IPS DF 6.9 (cell line): ENCODE data around the gene FSTL3.

Experiments used
- DNase-seq: peaks from one replicate; pipeline ENCODE4 v3.0.0-alpha.2; 2013; ENCODE audit warnings: low read depth, low spot score
- H3K27ac ChIP-seq: one replicate; pipeline ENCODE4 v1.5.1; 2013; ENCODE audit warnings: low read length, control low read depth
- H3K27me3 ChIP-seq: 2 replicates; pipeline ENCODE4 v1.6.1; 2013; ENCODE audit warnings: mild to moderate bottlenecking, low read length; ENCODE audit not compliant: control insufficient read depth, insufficient read depth
- H3K36me3 ChIP-seq: 2 replicates; pipeline ENCODE4 v1.6.1; 2013; ENCODE audit warnings: low read length; ENCODE audit not compliant: control insufficient read depth, insufficient read depth
- H3K4me1 ChIP-seq: 2 replicates; pipeline ENCODE4 v1.6.1; 2013; ENCODE audit warnings: low read length; ENCODE audit not compliant: control insufficient read depth, insufficient read depth
- H3K4me3 ChIP-seq: 2 replicates; pipeline ENCODE4 v1.5.1; 2013; ENCODE audit warnings: mild to moderate bottlenecking, low read length
- H3K9me3 ChIP-seq: 2 replicates; pipeline ENCODE4 v1.6.1; 2013; ENCODE audit warnings: low read length, inconsistent platforms; ENCODE audit not compliant: control insufficient read depth, insufficient read depth
- WGBS: extraction: QIAGEN DNeasy Blood & Tissue Kit; methylation state at CpG from one replicate; pipeline ENCODE4 v1.1.7; 2013; ENCODE audit warnings: mixed read lengths, missing lambda C conversion rate; ENCODE audit not compliant: insufficient read length, insufficient coverage; 5-methylcytosine and 5-hydroxymethylcytosine counted together

FSTL3 gene

GRCh38 chr19:645912-646778 is 30.0 kb upstream of the FSTL3 start:
- H3K27ac ChIP-seq, result no peak overlapping the region
- no peak overlapping the region for H3K4me3 ChIP-seq
- no peaks in the 10 kb centered on the region for H3K9me3 ChIP-seq
- no peaks in the 10 kb centered on the region for H3K4me1 ChIP-seq
- H3K36me3 ChIP-seq, result peaks cover 30% of the 10 kb centered on the region
- WGBS, result no CpG with 5 or more reads among the region's 62 CpGs
- no peak for DNase-seq
- no peaks in the 10 kb centered on the region for H3K27me3 ChIP-seq

GRCh38 chr19:646779-647565 is 29.2 kb upstream of the FSTL3 start:
- H3K36me3 ChIP-seq, result peaks cover 31% of the 10 kb centered on the region
- no CpG with 5 or more reads among the region's 48 CpGs for WGBS
- no peak overlapping the region for H3K27ac ChIP-seq
- no peaks in the 10 kb centered on the region for H3K4me1 ChIP-seq
- no peak overlapping the region for H3K4me3 ChIP-seq
- no peaks in the 10 kb centered on the region for H3K27me3 ChIP-seq
- no peaks in the 10 kb centered on the region for H3K9me3 ChIP-seq
- no peak for DNase-seq

GRCh38 chr19:647566-648284 is 28.5 kb upstream of the FSTL3 start:
- Histone ChIP-seq H3K9me3 (no peaks in the 10 kb centered on the region), H3K27ac (no peak overlapping the region), H3K27me3 (no peaks in the 10 kb centered on the region), H3K4me3 (no peak overlapping the region), H3K36me3 (peaks cover 31% of the 10 kb centered on the region), H3K4me1 (no peaks in the 10 kb centered on the region)
- no CpG with 5 or more reads among the region's 52 CpGs for WGBS
- DNase-seq, result no peak

- WGBS, result no CpG with 5 or more reads among the region's 29 CpGs
- peaks cover 36% of the 10 kb centered on the region for H3K36me3 ChIP-seq
- no peak for DNase-seq
Measured at GRCh38 chr19:648305-648704, 27.9 kb upstream of the FSTL3 start.

GRCh38 chr19:648904-649801 is 27.0 kb upstream of the FSTL3 start:
- Histone ChIP-seq H3K27ac (no peak overlapping the region), H3K36me3 (peaks cover 36% of the 10 kb centered on the region), H3K9me3 (no peaks in the 10 kb centered on the region), H3K27me3 (no peaks in the 10 kb centered on the region), H3K4me1 (no peaks in the 10 kb centered on the region; the same call in 1 of the 2 replicates), H3K4me3 (no peak overlapping the region)
- WGBS, result no CpG with 5 or more reads among the region's 53 CpGs
- no peak for DNase-seq

More at GRCh38 chr19:648305-648704, 27.9 kb upstream of the FSTL3 start:
- Histone ChIP-seq H3K27me3 (no peaks in the 10 kb centered on the region), H3K27ac (no peak overlapping the region), H3K4me1 (no peaks in the 10 kb centered on the region; the same call in 1 of the 2 replicates), H3K9me3 (no peaks in the 10 kb centered on the region), H3K4me3 (no peak overlapping the region)

GRCh38 chr19:650121-650520 is 26.1 kb upstream of the FSTL3 start:
- Histone ChIP-seq H3K4me1 (no peaks in the 10 kb centered on the region; the same call in 1 of the 2 replicates), H3K4me3 (no peak overlapping the region), H3K36me3 (peaks cover 36% of the 10 kb centered on the region), H3K27ac (no peak overlapping the region), H3K9me3 (no peaks in the 10 kb centered on the region), H3K27me3 (no peaks in the 10 kb centered on the region)
- DNase-seq, result no peak
- WGBS, result no CpG with 5 or more reads among the region's 11 CpGs

GRCh38 chr19:651114-651818 is 24.9 kb upstream of the FSTL3 start:
- H3K9me3 ChIP-seq, result no peaks in the 10 kb centered on the region
- no CpG with 5 or more reads among the region's 58 CpGs for WGBS
- H3K27ac ChIP-seq, result no peak overlapping the region
- H3K4me1 ChIP-seq, result no peaks in the 10 kb centered on the region; the same call in 1 of the 2 replicates
- no peak overlapping the region for H3K4me3 ChIP-seq
- DNase-seq, result no peak
- peaks cover 35% of the 10 kb centered on the region for H3K36me3 ChIP-seq
- H3K27me3 ChIP-seq, result no peaks in the 10 kb centered on the region

GRCh38 chr19:651991-652390 is 24.2 kb upstream of the FSTL3 start:
- Histone ChIP-seq H3K4me1 (no peaks in the 10 kb centered on the region; the same call in 1 of the 2 replicates), H3K4me3 (no peak overlapping the region), H3K36me3 (peaks cover 28% of the 10 kb centered on the region), H3K9me3 (no peaks in the 10 kb centered on the region), H3K27ac (no peak overlapping the region), H3K27me3 (no peaks in the 10 kb centered on the region)
- WGBS, result no CpG with 5 or more reads among the region's 24 CpGs
- no peak for DNase-seq
